Gastrocnemius medialis (tissue), 4 donors: ENCODE data around the gene SHD. TPM values are rescaled to one million over a fixed set of nuclear protein-coding genes. Genes with fewer than 3 reads are reported as not detected.

ENCODE experiments used
- ATAC-seq, 2 donors: fragments of 150-250 bp; one replicate each; pipeline ENCODE4 v1.9.1; 2016
- DNase-seq, 2 donors: peaks; one replicate each; pipeline ENCODE4 v3.0.0-alpha.2; 2019
- H3K27ac ChIP-seq, 4 donors: fragments of 200-600 bp; sonication (generic); 1 replicate in 1 of 4; 2 replicates in 3 of 4; pipeline ENCODE4 v1.5.1; 2016 to 2018; ENCODE audit warnings: mild to moderate bottlenecking in 2 of 4, moderate library complexity in 1 of 4
- H3K27me3 ChIP-seq, 3 donors: fragments of 200-600 bp; sonication (generic) in 2 of 3; 1 replicate in 1 of 3; 2 replicates in 2 of 3; pipeline versions ENCODE4 v1.5.1 to v1.6.0; 2016 to 2019; ENCODE audit warnings: mild to moderate bottlenecking in 1 of 3, moderate library complexity in 1 of 3
- H3K36me3 ChIP-seq, 2 donors: fragments of 200-600 bp; sonication (generic) in 1 of 2; one replicate each; pipeline ENCODE4 v1.5.1; 2017 to 2018
- H3K4me1 ChIP-seq, 2 donors: fragments of 200-600 bp; sonication (generic) in 1 of 2; one replicate each; pipeline ENCODE4 v1.5.1; 2016 to 2017; ENCODE audit warnings: mild to moderate bottlenecking in 2 of 2
- H3K4me3 ChIP-seq, 4 donors: fragments of 200-600 bp; sonication (generic) in 3 of 4; 1 replicate in 1 of 4; 2 replicates in 3 of 4; pipeline ENCODE4 v1.5.1; 2016 to 2019; ENCODE audit warnings: mild to moderate bottlenecking in 2 of 4
- H3K9me3 ChIP-seq, 3 donors: fragments of 200-600 bp; sonication (generic) in 2 of 3; 1 replicate in 1 of 3; 2 replicates in 2 of 3; pipeline ENCODE4 v1.5.1; 2016 to 2019
- POLR2A ChIP-seq, 2 donors: fragments of 450-650 bp; IDR thresholded peaks; one replicate each; pipeline ENCODE4 v1.6.1; 2017; ENCODE audit warnings: antibody characterized with exemption in 2 of 2, mild to moderate bottlenecking in 2 of 2, moderate library complexity in 2 of 2
- in situ Hi-C, 4 donors: fragments of 200-750 bp; cut with MboI; loops; one replicate each; pipeline versions ENCODE4 v1.15.0 to v1.8.0; 2017; ENCODE audit warnings: low sequenced_read_pairs in 4 of 4
- intact Hi-C: fragments of 100-400 bp; cut with DNase I; formaldehyde crosslinking; loops from one replicate; pipeline ENCODE4 v1.15.1; 2023; ENCODE audit warnings: low total_unique reads
- total RNA-seq, 4 donors: library from RNA; depleted of rRNA; stranded (reverse); fragments of >200 nt; gene quantifications; one replicate each; pipeline versions ENCODE4 v1.1.0 to v1.2.3, GENCODE V29; 2016
- TF ChIP-seq, protein P1 (sequence below), 5 experiments: fragments of 450-650 bp in 3 of 5; fragments of 200-600 bp in 2 of 5; sonication (generic) in 2 of 5; IDR thresholded peaks in 4 of 5; conservative IDR thresholded peaks in 1 of 5; 1 replicate in 4 of 5; 2 replicates in 1 of 5; pipeline ENCODE4 v1.5.1; 2016 to 2019; ENCODE audit warnings: antibody characterized with exemption in 5 of 5, mild to moderate bottlenecking in 3 of 5, moderate library complexity in 3 of 5

The SHD gene
- total RNA-seq, 4 donors from 2014 or later, result 0.26 TPM; not detected in 3

- no peak overlapping the region for H3K4me3 ChIP-seq
- H3K36me3 ChIP-seq, result no peaks in the 10 kb centered on the region
- DNase-seq, result no peak
- TF ChIP-seq, protein P1, sequence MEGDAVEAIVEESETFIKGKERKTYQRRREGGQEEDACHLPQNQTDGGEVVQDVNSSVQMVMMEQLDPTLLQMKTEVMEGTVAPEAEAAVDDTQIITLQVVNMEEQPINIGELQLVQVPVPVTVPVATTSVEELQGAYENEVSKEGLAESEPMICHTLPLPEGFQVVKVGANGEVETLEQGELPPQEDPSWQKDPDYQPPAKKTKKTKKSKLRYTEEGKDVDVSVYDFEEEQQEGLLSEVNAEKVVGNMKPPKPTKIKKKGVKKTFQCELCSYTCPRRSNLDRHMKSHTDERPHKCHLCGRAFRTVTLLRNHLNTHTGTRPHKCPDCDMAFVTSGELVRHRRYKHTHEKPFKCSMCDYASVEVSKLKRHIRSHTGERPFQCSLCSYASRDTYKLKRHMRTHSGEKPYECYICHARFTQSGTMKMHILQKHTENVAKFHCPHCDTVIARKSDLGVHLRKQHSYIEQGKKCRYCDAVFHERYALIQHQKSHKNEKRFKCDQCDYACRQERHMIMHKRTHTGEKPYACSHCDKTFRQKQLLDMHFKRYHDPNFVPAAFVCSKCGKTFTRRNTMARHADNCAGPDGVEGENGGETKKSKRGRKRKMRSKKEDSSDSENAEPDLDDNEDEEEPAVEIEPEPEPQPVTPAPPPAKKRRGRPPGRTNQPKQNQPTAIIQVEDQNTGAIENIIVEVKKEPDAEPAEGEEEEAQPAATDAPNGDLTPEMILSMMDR (IDR thresholded peaks at IDR 0.05 in 4 of 5, conservative IDR thresholded peaks at IDR 0.05 in 1 of 5), result no peak
- no peak for TF ChIP-seq POLR2A (IDR thresholded peaks at IDR 0.05)
- H3K9me3 ChIP-seq, result no peaks in the 10 kb centered on the region
- no peak for ATAC-seq
- in situ Hi-C loops, result no loop called here
- H3K4me1 ChIP-seq, result no peaks in the 10 kb centered on the region
- intact Hi-C loops, result no loop called here
- no peak overlapping the region for H3K27ac ChIP-seq
- H3K27me3 ChIP-seq, result no peaks in the 10 kb centered on the region
These were observed 39.4 kb downstream of the SHD start for GRCh38 chr19:4318460-4318859.

DNA sequence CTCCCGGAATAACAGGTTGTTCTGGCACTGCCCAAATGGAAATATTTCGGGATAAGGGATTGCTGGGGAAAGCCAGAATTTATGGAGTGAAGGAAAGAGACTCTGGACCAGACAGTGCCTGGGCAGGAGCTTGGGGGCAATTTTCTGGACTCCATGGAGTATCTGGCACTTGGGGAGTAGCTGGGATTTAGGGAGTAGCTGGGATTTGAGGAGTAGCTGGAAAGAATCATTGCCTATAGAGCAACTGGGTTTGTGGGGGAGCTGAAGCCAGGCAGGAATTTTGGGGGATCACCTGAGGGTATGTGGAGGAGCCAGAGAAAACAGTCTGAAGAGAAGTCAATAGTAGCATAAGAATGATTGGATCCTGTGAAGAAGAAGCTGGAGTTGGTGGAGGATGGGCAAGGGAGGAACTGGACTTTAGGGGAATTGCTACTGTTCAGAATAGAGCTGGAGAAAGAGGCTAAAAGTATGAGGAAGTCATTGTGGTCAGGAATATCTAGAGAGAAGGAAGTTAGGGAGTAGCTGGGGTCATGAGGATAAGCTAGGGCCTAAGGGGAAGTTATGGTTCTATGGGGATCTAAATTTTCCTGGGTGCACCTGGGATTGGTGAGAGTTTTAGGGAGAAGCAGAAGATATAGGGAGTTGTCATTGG, 40.1 kb downstream of the SHD start:
- Histone ChIP-seq H3K9me3 (no peaks in the 10 kb centered on the region), H3K27me3 (no peaks in the 10 kb centered on the region), H3K36me3 (no peaks in the 10 kb centered on the region), H3K4me3 (no peak overlapping the region), H3K27ac (no peak overlapping the region), H3K4me1 (no peaks in the 10 kb centered on the region)
- no peak for TF ChIP-seq POLR2A (IDR thresholded peaks at IDR 0.05)
- TF ChIP-seq, protein P1 (IDR thresholded peaks at IDR 0.05 in 4 of 5, conservative IDR thresholded peaks at IDR 0.05 in 1 of 5), result no peak
- DNase-seq (no peak), ATAC-seq (no peak)
- intact Hi-C loops, result no loop called here
- in situ Hi-C loops, result no loop called here

- no peaks in the 10 kb centered on the region for H3K27me3 ChIP-seq
- intact Hi-C loops (no loop called here), in situ Hi-C loops (no loop called here)
- no peaks in the 10 kb centered on the region for H3K36me3 ChIP-seq
- ATAC-seq (no peak), DNase-seq (no peak)
- TF ChIP-seq, protein P1 (IDR thresholded peaks at IDR 0.05 in 4 of 5, conservative IDR thresholded peaks at IDR 0.05 in 1 of 5), result no peak
- no peak for TF ChIP-seq POLR2A (IDR thresholded peaks at IDR 0.05)
- H3K4me3 ChIP-seq, result no peak overlapping the region
- H3K27ac ChIP-seq, result no peak overlapping the region
- H3K9me3 ChIP-seq, result no peaks in the 10 kb centered on the region
- H3K4me1 ChIP-seq, result no peaks in the 10 kb centered on the region
These were observed 41.4 kb downstream of the SHD start for GRCh38 chr19:4320419-4320818.

DNA sequence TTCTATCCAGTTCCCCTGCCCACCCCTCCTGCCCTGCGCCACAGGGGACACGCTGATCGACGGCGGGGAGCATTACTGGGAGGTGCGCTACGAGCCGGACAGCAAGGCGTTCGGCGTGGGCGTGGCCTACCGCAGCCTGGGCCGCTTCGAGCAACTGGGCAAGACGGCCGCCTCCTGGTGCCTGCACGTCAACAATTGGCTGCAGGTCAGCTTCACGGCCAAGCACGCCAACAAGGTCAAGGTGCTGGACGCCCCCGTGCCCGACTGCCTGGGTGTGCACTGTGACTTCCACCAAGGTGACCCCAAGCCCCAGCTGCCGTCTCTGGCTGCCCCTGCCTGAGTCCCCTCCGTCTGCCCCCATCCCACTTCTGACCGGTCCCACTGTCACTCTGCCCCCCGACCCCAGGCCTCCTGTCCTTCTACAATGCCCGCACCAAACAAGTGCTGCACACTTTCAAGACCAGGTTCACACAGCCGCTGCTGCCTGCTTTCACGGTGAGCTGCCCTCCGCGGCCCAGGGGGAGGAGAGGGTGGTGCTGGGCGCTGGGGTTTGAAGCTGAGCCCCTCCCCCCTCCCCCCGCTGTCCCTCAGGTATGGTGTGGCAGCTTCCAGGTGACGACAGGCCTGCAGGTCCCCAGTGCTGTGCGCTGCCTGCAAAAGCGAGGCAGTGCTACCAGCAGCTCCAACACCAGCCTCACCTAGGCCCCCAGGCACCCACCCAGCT, 44.0 kb downstream of the SHD start:
- peaks cover 0 to 13% of the 10 kb centered on the region in 2 donors for H3K4me1 ChIP-seq
- ATAC-seq, result no peak
- H3K4me3 ChIP-seq, result no peak overlapping the region
- H3K27ac ChIP-seq, result no peak overlapping the region
- no peak for DNase-seq
- H3K27me3 ChIP-seq, result peaks cover 11 to 17% (median 16%) of the 10 kb centered on the region in 3 donors
- no peaks in the 10 kb centered on the region for H3K36me3 ChIP-seq
- TF ChIP-seq, protein P1 (IDR thresholded peaks at IDR 0.05 in 4 of 5, conservative IDR thresholded peaks at IDR 0.05 in 1 of 5), result no peak
- TF ChIP-seq POLR2A (IDR thresholded peaks at IDR 0.05), result no peak
- in situ Hi-C loops, result no loop called here
- intact Hi-C loops, result no loop called here
- no peaks in the 10 kb centered on the region for H3K9me3 ChIP-seq
